ENCODE results near the gene GPR137C. TPM values are rescaled to one million over a fixed set of nuclear protein-coding genes. Genes with fewer than 3 reads are reported as not detected.
A peak's percentile ranks its signal among the peaks of the same experiment; 100 is the strongest.
"Not testable (repeated sequence)": the region's sequence is repeated elsewhere in the genome, so short reads cannot be mapped to it uniquely, and the experiment has no call there.

GPR137C gene
- total RNA-seq, 6 experiments from 2014 or later = 0.18 to 0.51 (median 0.20) TPM

- Histone ChIP-seq H3K27ac (peak overlapping the region; percentile 57 to 71 (median 68)), H3K36me3 (no peaks in the 10 kb centered on the region), H3K9me3 (no peaks in the 10 kb centered on the region), H3K27me3 (no peaks in the 10 kb centered on the region), H3K4me3 (peak overlapping the region; percentile 57 to 62 (median 57)), H3K4me1 (peaks cover 0 to 8% (median 0%) of the 10 kb centered on the region in 4 donors)
- peak; percentile 49 to 70 (median 59) for DNase-seq
- intact Hi-C loops (cut with DNase I) = no loop called here
- WGBS (ENCODE audit: insufficient coverage, low coverage, low lambda C conversion rate, missing lambda C conversion rate) = 2% methylated on average over 17 of the region's 69 CpGs
- TF ChIP-seq CTCF (IDR thresholded peaks at IDR 0.05) = no peak
- no peak for TF ChIP-seq POLR2A (IDR thresholded peaks at IDR 0.05)
- peak; percentile 0 to 23 (median 4) for ATAC-seq
These were observed 500 bp downstream of the GPR137C start for GRCh38 chr14:52553002-52553670.

GRCh38 chr14:52553671-52554575 is 1.3 kb downstream of the GPR137C start:
- ATAC-seq = peak; percentile 26 to 47 (median 42)
- peaks cover 0 to 8% (median 0%) of the 10 kb centered on the region in 4 donors for H3K4me1 ChIP-seq
- H3K27me3 ChIP-seq = no peaks in the 10 kb centered on the region
- WGBS (ENCODE audit: insufficient coverage, low coverage, low lambda C conversion rate, missing lambda C conversion rate) = 6% methylated on average over 18 of the region's 22 CpGs
- DNase-seq = peak; percentile 93 to 96 (median 95)
- H3K36me3 ChIP-seq = no peaks in the 10 kb centered on the region
- intact Hi-C loops (cut with DNase I) = no loop called here
- H3K9me3 ChIP-seq = no peaks in the 10 kb centered on the region
- peak overlapping the region in 2 of 3 donors; percentile 68 to 71 for H3K27ac ChIP-seq
- peak overlapping the region; percentile 57 to 62 (median 57) for H3K4me3 ChIP-seq
- TF ChIP-seq CTCF (IDR thresholded peaks at IDR 0.05) (no peak), POLR2A (IDR thresholded peaks at IDR 0.05) (no peak)

- Histone ChIP-seq H3K9me3 (no peaks in the 10 kb centered on the region), H3K27me3 (no peaks in the 10 kb centered on the region), H3K4me1 (no peaks in the 10 kb centered on the region), H3K27ac (no peak overlapping the region), H3K4me3 (no peak overlapping the region), H3K36me3 (no peaks in the 10 kb centered on the region)
- no peak for ATAC-seq
- TF ChIP-seq POLR2A (IDR thresholded peaks at IDR 0.05) = no peak
- no peak for TF ChIP-seq CTCF (IDR thresholded peaks at IDR 0.05)
- intact Hi-C loops (cut with DNase I) = no loop called here
- DNase-seq = no peak
- WGBS (ENCODE audit: insufficient coverage, low coverage, low lambda C conversion rate, missing lambda C conversion rate) = 100% methylated on average over 2 of the region's 2 CpGs
These were observed 6.1 kb downstream of the GPR137C start for GRCh38 chr14:52558688-52559087.

- no peaks in the 10 kb centered on the region for H3K4me1 ChIP-seq
- no peak overlapping the region for H3K27ac ChIP-seq
- H3K9me3 ChIP-seq = peaks cover 0 to 4% (median 0%) of the 10 kb centered on the region in 4 donors
- H3K36me3 ChIP-seq = no peaks in the 10 kb centered on the region
- no peak overlapping the region for H3K4me3 ChIP-seq
- ATAC-seq (no peak), DNase-seq (no peak)
- intact Hi-C loops (cut with DNase I) = no loop called here
- no peaks in the 10 kb centered on the region for H3K27me3 ChIP-seq
- 91% methylated on average over 2 of the region's 2 CpGs for WGBS (ENCODE audit: insufficient coverage, low coverage, low lambda C conversion rate, missing lambda C conversion rate)
- no peak for TF ChIP-seq CTCF (IDR thresholded peaks at IDR 0.05)
- no peak for TF ChIP-seq POLR2A (IDR thresholded peaks at IDR 0.05)
These were observed 10.5 kb downstream of the GPR137C start for GRCh38 chr14:52563120-52563519.

- WGBS (ENCODE audit: insufficient coverage, low coverage, low lambda C conversion rate, missing lambda C conversion rate) = 90% methylated on average over 2 of the region's 7 CpGs
- H3K27me3 ChIP-seq; intact Hi-C loops (cut with DNase I); H3K4me3 ChIP-seq; H3K9me3 ChIP-seq; H3K36me3 ChIP-seq; H3K27ac ChIP-seq; DNase-seq; H3K4me1 ChIP-seq; ATAC-seq: not testable (repeated sequence)
These were observed 15.8 kb downstream of the GPR137C start for GRCh38 chr14:52568454-52568853.

All from right lobe of liver (tissue), 6 donors.